Esophagus squamous epithelium (tissue), 5 donors: ENCODE data around the gene EDEM3. TPM values are rescaled to one million over a fixed set of nuclear protein-coding genes. Genes with fewer than 3 reads are reported as not detected.

ENCODE experiments used
- DNase-seq: peaks from one replicate; lab custom pipeline; 2025; lab: John Stamatoyannopoulos, UW
- H3K27ac ChIP-seq, 4 donors: fragments of 200-600 bp; sonication (generic); one replicate each; pipeline ENCODE4 v1.5.1; 2016 to 2019; ENCODE audit warnings: mild to moderate bottlenecking in 1 of 4
- H3K27me3 ChIP-seq, 4 donors: fragments of 200-600 bp; sonication (generic); 1 replicate in 3 of 4; 2 replicates in 1 of 4; pipeline versions ENCODE4 v1.5.1 to v1.6.0; 2017 to 2021; ENCODE audit warnings: antibody characterized with exemption in 1 of 4
- H3K36me3 ChIP-seq, 3 donors: fragments of 200-600 bp; sonication (generic); one replicate each; pipeline ENCODE4 v1.5.1; 2016 to 2019
- H3K4me1 ChIP-seq, 3 donors: fragments of 200-600 bp; sonication (generic); one replicate each; pipeline ENCODE4 v1.5.1; 2017 to 2019
- H3K4me3 ChIP-seq, 4 donors: fragments of 200-600 bp; sonication (generic); 1 replicate in 3 of 4; 2 replicates in 1 of 4; pipeline ENCODE4 v1.5.1; 2016 to 2019; ENCODE audit warnings: mild to moderate bottlenecking in 2 of 4, moderate library complexity in 1 of 4
- H3K9me3 ChIP-seq, 3 donors: fragments of 200-600 bp; sonication (generic); one replicate each; pipeline ENCODE4 v1.5.1; 2016 to 2019
- POLR2A ChIP-seq, 4 donors: fragments of 450-650 bp; IDR thresholded peaks; one replicate each; pipeline ENCODE4 v1.6.1; 2017; ENCODE audit warnings: antibody characterized with exemption in 4 of 4, mild to moderate bottlenecking in 4 of 4, moderate library complexity in 3 of 4
- WGBS, 2 donors: methylation state at CpG; one replicate each; pipeline ENCODE4 v1.1.5; 2018; 5-methylcytosine and 5-hydroxymethylcytosine counted together
- intact Hi-C: fragments of 100-400 bp; cut with DNase I; formaldehyde crosslinking; loops from one replicate; pipeline ENCODE4 v1.15.0; 2022
- total RNA-seq, 4 donors: library from RNA; depleted of rRNA; stranded (reverse); fragments of >200 nt; gene quantifications; one replicate each; pipeline ENCODE4 v1.1.0, GENCODE V29; 2016
- TF ChIP-seq, protein P1 (sequence below), 6 experiments: fragments of 450-650 bp in 4 of 6; fragments of 200-600 bp in 2 of 6; sonication (generic) in 2 of 6; IDR thresholded peaks; one replicate each; pipeline ENCODE4 v1.5.1; 2016 to 2019; ENCODE audit warnings: antibody characterized with exemption in 6 of 6, mild to moderate bottlenecking in 4 of 6, moderate library complexity in 4 of 6
- donor health status: DM: yes; HTN: yes; CAD: no.

Gene EDEM3
- total RNA-seq, 4 donors from 2014 or later, result 13.4 to 22.6 (median 20.9) TPM

- TF ChIP-seq, protein P1, sequence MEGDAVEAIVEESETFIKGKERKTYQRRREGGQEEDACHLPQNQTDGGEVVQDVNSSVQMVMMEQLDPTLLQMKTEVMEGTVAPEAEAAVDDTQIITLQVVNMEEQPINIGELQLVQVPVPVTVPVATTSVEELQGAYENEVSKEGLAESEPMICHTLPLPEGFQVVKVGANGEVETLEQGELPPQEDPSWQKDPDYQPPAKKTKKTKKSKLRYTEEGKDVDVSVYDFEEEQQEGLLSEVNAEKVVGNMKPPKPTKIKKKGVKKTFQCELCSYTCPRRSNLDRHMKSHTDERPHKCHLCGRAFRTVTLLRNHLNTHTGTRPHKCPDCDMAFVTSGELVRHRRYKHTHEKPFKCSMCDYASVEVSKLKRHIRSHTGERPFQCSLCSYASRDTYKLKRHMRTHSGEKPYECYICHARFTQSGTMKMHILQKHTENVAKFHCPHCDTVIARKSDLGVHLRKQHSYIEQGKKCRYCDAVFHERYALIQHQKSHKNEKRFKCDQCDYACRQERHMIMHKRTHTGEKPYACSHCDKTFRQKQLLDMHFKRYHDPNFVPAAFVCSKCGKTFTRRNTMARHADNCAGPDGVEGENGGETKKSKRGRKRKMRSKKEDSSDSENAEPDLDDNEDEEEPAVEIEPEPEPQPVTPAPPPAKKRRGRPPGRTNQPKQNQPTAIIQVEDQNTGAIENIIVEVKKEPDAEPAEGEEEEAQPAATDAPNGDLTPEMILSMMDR (IDR thresholded peaks at IDR 0.05), result no peak
- no peak for TF ChIP-seq POLR2A (IDR thresholded peaks at IDR 0.05)
- no peaks in the 10 kb centered on the region for H3K4me1 ChIP-seq
- no peaks in the 10 kb centered on the region for H3K9me3 ChIP-seq
- 0 to 14% methylated on average over 1 of the region's 1 CpG for WGBS, 2 donors
- no peak overlapping the region for H3K27ac ChIP-seq
- intact Hi-C loops, result no loop called here
- no peaks in the 10 kb centered on the region for H3K27me3 ChIP-seq
- no peaks in the 10 kb centered on the region for H3K36me3 ChIP-seq
- DNase-seq, result no peak
- no peak overlapping the region for H3K4me3 ChIP-seq
Measured at GRCh38 chr1:184643661-184644060, 111.0 kb downstream of the EDEM3 start.

DNA sequence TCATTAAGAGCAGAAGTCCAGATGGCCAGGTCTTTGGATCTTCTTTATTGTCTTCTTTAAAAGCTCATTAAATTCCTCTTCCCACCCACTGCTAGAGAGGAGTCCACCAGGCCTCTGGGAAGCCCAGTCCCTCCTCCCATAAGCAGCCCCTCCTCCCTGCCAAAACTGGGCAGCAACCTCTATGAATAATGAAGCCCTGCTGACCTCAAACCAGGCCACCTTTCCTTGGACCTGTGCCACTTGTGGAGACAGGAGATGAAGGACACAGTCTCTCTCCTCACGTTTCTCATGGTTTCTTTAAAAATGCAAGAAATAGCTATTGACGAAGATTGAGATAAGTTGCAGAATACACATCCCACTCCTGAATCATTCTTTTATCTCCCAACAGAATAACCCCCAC lies 112.8 kb downstream of the EDEM3 start:
- intact Hi-C loops, result no loop called here
- DNase-seq, result no peak
- Histone ChIP-seq H3K27me3 (no peaks in the 10 kb centered on the region), H3K27ac (no peak overlapping the region), H3K36me3 (no peaks in the 10 kb centered on the region), H3K4me1 (no peaks in the 10 kb centered on the region), H3K4me3 (no peak overlapping the region), H3K9me3 (no peaks in the 10 kb centered on the region)
- 80 to 81% methylated on average over 2 of the region's 2 CpGs for WGBS, 2 donors
- no peak for TF ChIP-seq POLR2A (IDR thresholded peaks at IDR 0.05)
- TF ChIP-seq, protein P1 (IDR thresholded peaks at IDR 0.05), result no peak

- WGBS, 2 donors, result 81 to 85% methylated on average over 3 of the region's 3 CpGs
Measured at GRCh38 chr1:184640505-184640904, 114.2 kb downstream of the EDEM3 start.

More at GRCh38 chr1:184640505-184640904, 114.2 kb downstream of the EDEM3 start:
- no peaks in the 10 kb centered on the region for H3K27me3 ChIP-seq
- no peaks in the 10 kb centered on the region for H3K36me3 ChIP-seq
- no peak for TF ChIP-seq POLR2A (IDR thresholded peaks at IDR 0.05)
- TF ChIP-seq, protein P1 (IDR thresholded peaks at IDR 0.05), result no peak
- intact Hi-C loops, result no loop called here
- no peak for DNase-seq
- H3K4me1 ChIP-seq, result peaks cover 0 to 5% (median 0%) of the 10 kb centered on the region in 3 donors
- H3K4me3 ChIP-seq, result no peak overlapping the region
- no peaks in the 10 kb centered on the region for H3K9me3 ChIP-seq
- H3K27ac ChIP-seq, result no peak overlapping the region

Other genes with a start within 250 kb of the EDEM3 start
- gene NIBAN1, start 219.7 kb upstream of the EDEM3 start, total RNA-seq, result 100 to 1,000 TPM in 1 of 4 donors, 10 to 100 TPM in 3; 23.8 to 146 (median 54.2) TPM